Lung (tissue), 12 donors: ENCODE measurements around the gene MTUS2. TPM values are rescaled to one million over a fixed set of nuclear protein-coding genes. Genes with fewer than 3 reads are reported as not detected.

Experiments used
- ATAC-seq: fragments of 200-7000 bp; cut with Tn5 transposase; one replicate; pipeline ENCODE4 v1.9.1; 2020; ENCODE audit warnings: moderate number of reproducible peaks; ENCODE audit not compliant: insufficient read depth, low FRiP score
- DNase-seq, 3 donors: peaks; one replicate each; pipeline ENCODE4 v3.0.0-alpha.2; 2013 to 2017
- H3K27ac ChIP-seq, 2 donors: one replicate each; pipeline ENCODE4 v1.5.1; 2013; ENCODE audit warnings: mild to moderate bottlenecking in 2 of 2, moderate library complexity in 2 of 2, control low read depth in 1 of 2, inconsistent platforms in 1 of 2, low read depth in 1 of 2, low read length in 1 of 2
- H3K27me3 ChIP-seq, 3 donors: one replicate each; pipeline ENCODE4 v1.5.1; 2013; ENCODE audit warnings: low read length in 2 of 3; ENCODE audit not compliant: control insufficient read depth in 3 of 3, insufficient read depth in 3 of 3
- H3K36me3 ChIP-seq, 4 donors: one replicate each; pipeline ENCODE4 v1.5.1; 2013; ENCODE audit warnings: low read length in 4 of 4, mild to moderate bottlenecking in 1 of 4, moderate library complexity in 1 of 4; ENCODE audit not compliant: control insufficient read depth in 4 of 4, insufficient read depth in 4 of 4
- H3K4me1 ChIP-seq, 5 donors: one replicate each; pipeline ENCODE4 v1.5.1; 2013; ENCODE audit warnings: low read length in 5 of 5, mild to moderate bottlenecking in 2 of 5, moderate library complexity in 1 of 5; ENCODE audit not compliant: control insufficient read depth in 5 of 5, insufficient read depth in 5 of 5
- H3K4me3 ChIP-seq: one replicate; pipeline ENCODE4 v1.5.1; 2013; ENCODE audit warnings: mild to moderate bottlenecking, control low read depth, moderate library complexity
- H3K9ac ChIP-seq, 2 donors: one replicate each; pipeline ENCODE4 v1.5.1; 2013; ENCODE audit warnings: low read length in 2 of 2, control low read depth in 1 of 2; ENCODE audit not compliant: insufficient read depth in 1 of 2
- H3K9me3 ChIP-seq, 4 donors: one replicate each; pipeline ENCODE4 v1.5.1; 2013; ENCODE audit warnings: low read length in 3 of 4, mild to moderate bottlenecking in 1 of 4, moderate library complexity in 1 of 4; ENCODE audit not compliant: control insufficient read depth in 4 of 4, insufficient read depth in 3 of 4
- CTCF ChIP-seq: IDR thresholded peaks from 2 replicates; pipeline ENCODE4 v1.5.1; 2012; ENCODE audit warnings: mild to moderate bottlenecking; ENCODE audit errors: control extremely low read depth, extremely low read depth
- WGBS, 2 donors: extraction: QIAGEN DNeasy Blood & Tissue Kit; methylation state at CpG; one replicate each; pipeline ENCODE4 v1.1.7; 2013; 5-methylcytosine and 5-hydroxymethylcytosine counted together
- polyA plus RNA-seq, 2 donors: library from polyadenylated mRNA; stranded (reverse); fragments of 200-250 nt; gene quantifications; one replicate each; pipeline ENCODE4 v1.2.1, GENCODE V29; 2013
- total RNA-seq, 2 donors: library from RNA; depleted of rRNA in 1 of 2; stranded (reverse); fragments of >200 nt in 1 of 2; gene quantifications; one replicate each; pipeline ENCODE4 v1.2.1, GENCODE V29; 2014 to 2021
- donor health status: control.
- donor health status: control.
- donor health status: Bipolar disorder and iron deficiency.
- donor health status: healthy.
- donor health status: DM: yes; HTN: yes; CAD: no.

The MTUS2 gene
- total and polyA plus RNA-seq, 4 donors: 0.03 to 0.54 (median 0.08) TPM

GRCh38 chr13:29526741-29527140 lies 706.6 kb downstream of the MTUS2 start:
- DNase-seq (no peak), ATAC-seq (no peak)
- H3K9me3 ChIP-seq: no peaks in the 10 kb centered on the region
- no peaks in the 10 kb centered on the region for H3K4me1 ChIP-seq
- H3K9ac ChIP-seq: no peak overlapping the region
- no peak for TF ChIP-seq CTCF
- H3K27ac ChIP-seq: no peak overlapping the region
- H3K27me3 ChIP-seq: no peaks in the 10 kb centered on the region
- WGBS, 2 donors: 96 to 97% methylated on average over 14 of the region's 14 CpGs
- H3K36me3 ChIP-seq: peaks cover 0 to 25% (median 2%) of the 10 kb centered on the region in 4 donors
- H3K4me3 ChIP-seq: no peak overlapping the region

- peaks cover 0 to 3% (median 0%) of the 10 kb centered on the region in 5 donors for H3K4me1 ChIP-seq
- no peak for TF ChIP-seq CTCF
- H3K9ac ChIP-seq: no peak overlapping the region
- H3K27ac ChIP-seq: no peak overlapping the region
- ATAC-seq (no peak), DNase-seq (no peak)
- H3K4me3 ChIP-seq: no peak overlapping the region
- no peaks in the 10 kb centered on the region for H3K27me3 ChIP-seq
- peaks cover 0 to 23% (median 5%) of the 10 kb centered on the region in 4 donors for H3K36me3 ChIP-seq
- WGBS, 2 donors: 94 to 96% methylated on average over 8 of the region's 8 CpGs
- no peaks in the 10 kb centered on the region for H3K9me3 ChIP-seq
Measured at GRCh38 chr13:29527511-29527910, 707.4 kb downstream of the MTUS2 start.

- H3K27ac ChIP-seq: no peak overlapping the region
- H3K27me3 ChIP-seq: no peaks in the 10 kb centered on the region
- H3K9ac ChIP-seq: no peak overlapping the region
- WGBS, 2 donors: 94 to 96% methylated on average over 5 of the region's 5 CpGs
- H3K4me1 ChIP-seq: peaks cover 0 to 3% (median 0%) of the 10 kb centered on the region in 5 donors
- no peaks in the 10 kb centered on the region for H3K9me3 ChIP-seq
- DNase-seq: no peak
- peaks cover 0 to 25% (median 7%) of the 10 kb centered on the region in 4 donors for H3K36me3 ChIP-seq
- H3K4me3 ChIP-seq: no peak overlapping the region
- ATAC-seq: no peak
- no peak for TF ChIP-seq CTCF
Measured at GRCh38 chr13:29527916-29528315, 707.8 kb downstream of the MTUS2 start.

GRCh38 chr13:29529754-29530153 lies 709.6 kb downstream of the MTUS2 start:
- Histone ChIP-seq H3K4me1 (peaks cover 0 to 3% (median 0%) of the 10 kb centered on the region in 5 donors), H3K27me3 (no peaks in the 10 kb centered on the region), H3K9me3 (no peaks in the 10 kb centered on the region), H3K27ac (no peak overlapping the region), H3K9ac (no peak overlapping the region), H3K36me3 (peaks cover 0 to 22% (median 8%) of the 10 kb centered on the region in 4 donors), H3K4me3 (no peak overlapping the region)
- no peak for ATAC-seq
- no peak for TF ChIP-seq CTCF
- DNase-seq: no peak
- 90 to 94% methylated on average over 5 of the region's 5 CpGs for WGBS, 2 donors
